Nephron progenitor cell (in vitro differentiated cells): ENCODE results near the gene TRIM31.

Experiments used
- DNase-seq: peaks from one replicate; pipeline ENCODE4 v3.0.0; 2021
- H3K27ac Mint-ChIP-seq: 2 replicates; pipeline ENCODE4 v1.8.0; 2021; ENCODE audit warnings: mild to moderate bottlenecking, moderate library complexity, mixed read lengths
- H3K27me3 Mint-ChIP-seq: 2 replicates; pipeline ENCODE4 v1.8.0; 2021; ENCODE audit warnings: mild to moderate bottlenecking, low read depth, mixed read lengths; ENCODE audit not compliant: poor library complexity
- H3K36me3 Mint-ChIP-seq: 2 replicates; pipeline ENCODE4 v1.8.0; 2021; ENCODE audit warnings: low read depth, mixed read lengths
- H3K4me1 Mint-ChIP-seq: 2 replicates; pipeline ENCODE4 v1.8.0; 2021; ENCODE audit warnings: mixed read lengths
- H3K4me3 Mint-ChIP-seq: 2 replicates; pipeline ENCODE4 v1.8.0; 2021; ENCODE audit warnings: mild to moderate bottlenecking, moderate library complexity, mixed read lengths
- H3K9me3 Mint-ChIP-seq: 2 replicates; pipeline ENCODE4 v1.8.0; 2021; ENCODE audit warnings: mild to moderate bottlenecking, moderate library complexity, mixed read lengths
- CTCF ChIP-seq: fragments of 200-600 bp; sonication (generic); IDR thresholded peaks from 2 replicates; pipeline ENCODE4 v1.5.0; 2021; ENCODE audit warnings: antibody characterized with exemption

Gene TRIM31

GRCh38 chr6:30112402-30112994, 392 bp downstream of the TRIM31 start:
- TF ChIP-seq CTCF: no peak
- H3K27ac Mint-ChIP-seq: no peak overlapping the region
- H3K4me3 Mint-ChIP-seq: no peak overlapping the region
- DNase-seq: no peak
- no peaks in the 10 kb centered on the region for H3K36me3 Mint-ChIP-seq
- no peaks in the 10 kb centered on the region for H3K9me3 Mint-ChIP-seq
- H3K27me3 Mint-ChIP-seq: peaks cover 88% of the 10 kb centered on the region
- H3K4me1 Mint-ChIP-seq: no peaks in the 10 kb centered on the region

DNA sequence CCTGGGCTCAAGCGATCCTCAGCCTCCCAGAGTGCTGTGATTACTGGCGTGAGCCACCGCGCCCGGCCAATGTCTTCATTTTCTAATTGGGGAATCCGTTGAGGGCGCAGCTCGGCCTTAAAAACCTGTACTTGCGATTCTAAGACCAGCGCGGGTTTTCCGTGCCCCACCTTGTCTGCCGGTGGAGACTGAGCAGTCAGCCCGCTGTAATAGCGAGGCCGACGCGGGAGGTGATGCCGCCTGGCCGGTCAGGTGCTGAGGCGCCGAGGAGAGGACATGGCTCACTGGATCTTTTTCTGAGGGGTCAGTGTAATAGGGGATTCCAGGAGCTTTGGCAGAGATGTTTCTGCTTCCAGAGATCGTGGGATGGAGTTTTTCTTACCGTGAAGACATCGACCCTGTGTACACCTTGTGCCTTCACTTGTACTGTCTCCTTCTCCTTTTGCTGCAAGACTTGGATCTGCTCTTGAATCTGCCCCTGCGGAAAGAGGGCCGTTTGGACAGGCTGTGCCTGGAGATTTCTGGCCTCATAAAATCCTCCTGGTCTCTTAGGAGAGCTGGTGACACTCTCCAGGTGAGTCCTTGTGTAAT, 1.5 kb downstream of the TRIM31 start:
- no peak for DNase-seq
- Mint-ChIP-seq H3K36me3 (no peaks in the 10 kb centered on the region), H3K4me3 (no peak overlapping the region), H3K9me3 (no peaks in the 10 kb centered on the region), H3K27ac (no peak overlapping the region), H3K27me3 (peaks cover 95% of the 10 kb centered on the region), H3K4me1 (no peaks in the 10 kb centered on the region)
- no peak for TF ChIP-seq CTCF

DNA sequence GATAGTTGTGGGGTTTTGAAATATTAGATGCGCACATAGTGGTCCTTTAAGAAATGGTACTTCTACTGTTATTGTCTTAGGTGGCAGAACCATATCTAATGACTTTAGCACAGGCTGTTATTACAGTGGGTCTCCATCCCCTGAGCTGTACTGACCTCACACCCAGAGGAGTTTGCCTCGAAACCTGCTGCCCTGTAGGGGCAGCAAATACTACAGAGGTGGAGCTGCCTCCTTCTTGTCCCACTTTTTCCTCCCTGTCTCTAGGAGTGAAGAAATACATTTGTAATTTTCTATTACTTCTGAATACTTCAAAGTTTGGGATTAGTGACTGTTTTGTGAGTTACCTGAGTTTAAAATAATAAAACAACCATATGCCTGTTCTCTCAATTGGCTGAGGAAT, 8.2 kb downstream of the TRIM31 start:
- Mint-ChIP-seq H3K27ac (no peak overlapping the region), H3K27me3 (peaks cover 97% of the 10 kb centered on the region), H3K9me3 (no peaks in the 10 kb centered on the region), H3K4me1 (peaks cover 33% of the 10 kb centered on the region), H3K36me3 (no peaks in the 10 kb centered on the region), H3K4me3 (no peak overlapping the region)
- no peak for TF ChIP-seq CTCF
- no peak for DNase-seq

DNA sequence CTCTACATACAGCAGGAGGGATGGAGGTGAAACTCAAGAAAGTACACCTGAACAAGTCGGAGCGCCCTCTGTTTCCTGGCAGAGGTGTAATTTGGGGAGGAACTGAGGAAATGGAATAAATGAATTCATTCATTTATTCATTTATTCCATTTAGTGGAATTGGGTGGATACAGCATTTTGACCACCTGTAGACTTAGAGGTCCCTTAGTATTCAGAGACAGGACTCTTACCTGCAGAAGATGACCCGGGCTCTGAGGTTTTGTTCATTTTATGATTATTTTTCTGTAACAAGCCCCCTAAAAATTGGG, 9.1 kb downstream of the TRIM31 start:
- Mint-ChIP-seq H3K9me3 (no peaks in the 10 kb centered on the region), H3K27me3 (peaks cover 98% of the 10 kb centered on the region), H3K4me3 (peak overlapping the region; percentile 79), H3K27ac (no peak overlapping the region), H3K4me1 (peaks cover 33% of the 10 kb centered on the region), H3K36me3 (no peaks in the 10 kb centered on the region)
- TF ChIP-seq CTCF: no peak
- DNase-seq: no peak

DNA sequence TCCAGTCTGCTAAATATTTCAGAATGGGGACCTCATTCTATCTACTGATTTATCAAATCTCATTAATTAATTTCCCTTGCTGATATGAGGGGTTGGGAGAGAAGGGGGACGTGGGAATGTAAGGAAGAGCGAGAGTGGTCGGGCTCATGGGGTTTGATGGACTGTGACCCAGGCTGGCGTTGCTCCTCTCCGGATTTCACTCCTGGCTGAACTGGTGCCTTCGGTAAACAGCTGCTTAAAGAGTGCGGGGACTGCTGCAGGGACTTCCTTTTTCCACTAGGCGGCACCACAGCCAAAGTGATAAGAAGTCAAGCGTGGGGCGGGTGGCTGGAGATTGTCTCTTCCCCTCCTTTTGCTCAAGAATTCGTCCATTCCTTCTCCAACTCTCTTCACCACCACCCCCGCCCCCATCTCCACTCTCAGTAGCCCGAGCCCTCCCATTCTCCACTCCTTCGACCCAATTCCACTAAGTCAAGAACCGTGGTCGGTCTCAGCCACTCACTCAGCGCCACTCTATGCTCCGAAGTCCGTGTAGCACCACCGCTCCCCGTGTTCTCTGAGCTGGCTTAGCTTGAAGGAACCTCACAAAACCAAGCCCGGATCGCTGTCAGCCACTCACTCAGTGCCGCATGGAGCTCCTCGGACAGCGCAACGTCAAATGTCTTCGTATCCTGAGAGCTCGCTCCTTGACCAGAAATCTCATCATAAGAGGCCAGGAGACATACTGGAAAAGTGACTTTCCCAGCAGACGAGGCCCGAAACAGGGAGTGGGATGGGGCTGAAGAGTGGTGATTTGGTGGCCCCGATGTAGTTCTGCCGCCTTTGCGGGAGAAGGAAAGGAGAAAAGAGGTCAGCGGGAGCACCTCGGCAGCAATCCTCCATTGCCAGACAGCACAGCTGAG, 9.7 kb downstream of the TRIM31 start:
- peak; percentile 79 for TF ChIP-seq CTCF

More for the DNA sequence above, 9.7 kb downstream of the TRIM31 start:
- DNase-seq: peak; percentile 84
- Mint-ChIP-seq H3K9me3 (no peaks in the 10 kb centered on the region), H3K4me3 (peak overlapping the region; percentile 79), H3K27me3 (peaks cover 98% of the 10 kb centered on the region), H3K27ac (no peak overlapping the region), H3K4me1 (peaks cover 33% of the 10 kb centered on the region), H3K36me3 (no peaks in the 10 kb centered on the region)
